GM23338 (cell line): ENCODE results near the gene IDS.

Source experiments
- CREB1 ChIP-seq: fragments of 250-450 bp; sonication (Bioruptor Pico); IDR thresholded peaks from 2 replicates; pipeline ENCODE4 v1.5.0; 2020; ENCODE audit warnings: low read depth, mild to moderate bottlenecking, moderate library complexity
- POLR2AphosphoS5 ChIP-seq: IDR thresholded peaks from 2 replicates; pipeline ENCODE4 v1.6.1; 2016; ENCODE audit warnings: antibody characterized with exemption, low read depth
- TF ChIP-seq, protein P1 (sequence below), 2 experiments: fragments of 200-600 bp in 1 of 2; sonication (generic) in 1 of 2; conservative IDR thresholded peaks; 2 replicates each; pipeline versions ENCODE4 v1.5.1 to v1.6.1; 2016 to 2017; ENCODE audit warnings: antibody characterized with exemption in 2 of 2, low read depth in 2 of 2, mild to moderate bottlenecking in 2 of 2, moderate library complexity in 1 of 2

DNA sequence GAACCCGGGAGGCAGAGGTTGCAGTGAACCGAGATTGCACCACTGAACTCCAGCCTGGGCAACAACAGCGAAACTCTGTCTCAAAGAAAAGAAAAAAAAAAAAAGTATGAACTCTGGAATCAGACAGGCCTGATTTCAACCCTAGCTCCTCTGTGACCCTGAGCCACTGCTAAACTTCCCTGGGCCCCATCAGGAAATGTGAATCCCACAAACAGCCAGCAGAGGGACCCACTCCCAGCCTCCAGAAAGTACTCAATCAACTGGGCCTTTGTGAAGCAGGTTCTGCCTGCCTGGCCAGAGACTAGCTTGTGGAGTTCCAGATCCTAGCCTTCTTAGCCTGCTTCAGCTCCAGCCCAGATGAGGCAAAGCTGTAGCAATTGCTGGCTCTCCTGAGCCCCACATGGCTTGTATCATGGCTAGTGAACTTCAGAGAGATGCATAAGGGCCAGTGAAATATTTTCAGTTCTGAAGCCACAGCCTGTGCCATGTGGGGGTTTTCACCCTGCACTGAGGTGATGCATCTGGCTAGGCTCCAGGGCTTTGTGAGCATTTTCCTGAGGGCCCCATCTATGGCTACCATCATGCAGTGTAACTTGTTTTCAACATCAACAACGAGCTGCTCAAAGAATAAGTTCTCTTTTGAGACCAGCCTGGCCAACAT lies 7.2 kb upstream of the IDS start:
- TF ChIP-seq, protein P1, sequence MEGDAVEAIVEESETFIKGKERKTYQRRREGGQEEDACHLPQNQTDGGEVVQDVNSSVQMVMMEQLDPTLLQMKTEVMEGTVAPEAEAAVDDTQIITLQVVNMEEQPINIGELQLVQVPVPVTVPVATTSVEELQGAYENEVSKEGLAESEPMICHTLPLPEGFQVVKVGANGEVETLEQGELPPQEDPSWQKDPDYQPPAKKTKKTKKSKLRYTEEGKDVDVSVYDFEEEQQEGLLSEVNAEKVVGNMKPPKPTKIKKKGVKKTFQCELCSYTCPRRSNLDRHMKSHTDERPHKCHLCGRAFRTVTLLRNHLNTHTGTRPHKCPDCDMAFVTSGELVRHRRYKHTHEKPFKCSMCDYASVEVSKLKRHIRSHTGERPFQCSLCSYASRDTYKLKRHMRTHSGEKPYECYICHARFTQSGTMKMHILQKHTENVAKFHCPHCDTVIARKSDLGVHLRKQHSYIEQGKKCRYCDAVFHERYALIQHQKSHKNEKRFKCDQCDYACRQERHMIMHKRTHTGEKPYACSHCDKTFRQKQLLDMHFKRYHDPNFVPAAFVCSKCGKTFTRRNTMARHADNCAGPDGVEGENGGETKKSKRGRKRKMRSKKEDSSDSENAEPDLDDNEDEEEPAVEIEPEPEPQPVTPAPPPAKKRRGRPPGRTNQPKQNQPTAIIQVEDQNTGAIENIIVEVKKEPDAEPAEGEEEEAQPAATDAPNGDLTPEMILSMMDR (conservative IDR thresholded peaks at IDR 0.05; ENCODE audit: low read depth in 2 of 2) = peak; percentile 58 to 73
- no peak for TF ChIP-seq POLR2AphosphoS5
- TF ChIP-seq CREB1 (CRISPR knock-in tag) = no peak
